ENCODE results near the gene MYT1. TPM values are rescaled to one million over a fixed set of nuclear protein-coding genes. Genes with fewer than 3 reads are reported as not detected.

Gene MYT1
- total and polyA plus RNA-seq, 4 donors = under 0.01 to 6.5 (median 0.08) TPM

GRCh38 chr20:64139199-64140060, 24.8 kb upstream of the MYT1 start (continued):
- TF ChIP-seq REST (IDR thresholded peaks at IDR 0.05) (no peak), JUND (IDR thresholded peaks at IDR 0.05) (no peak), SP1 (IDR thresholded peaks at IDR 0.05) (no peak), ATF3 (IDR thresholded peaks at IDR 0.05) (no peak), RAD21 (IDR thresholded peaks at IDR 0.05) (no peak), TAF1 (conservative IDR thresholded peaks at IDR 0.05) (no peak)

- WGBS = 87% methylated on average over 13 of the region's 13 CpGs
Measured at GRCh38 chr20:64140061-64140931, 24.0 kb upstream of the MYT1 start.

GRCh38 chr20:64140956-64141355, 23.3 kb upstream of the MYT1 start:
- no peak overlapping the region for H3K9ac ChIP-seq (ENCODE audit: low read depth in 1 of 2, low read length in 2 of 2)
- no peaks in the 10 kb centered on the region for H3K4me1 ChIP-seq (ENCODE audit: control insufficient read depth in 4 of 4, insufficient read depth in 4 of 4, low read length in 3 of 4)
- DNase-seq (ENCODE audit: low spot score) = no peak
- 84% methylated on average over 10 of the region's 10 CpGs for WGBS
- no peak overlapping the region for H3K27ac ChIP-seq (ENCODE audit: low read depth in 1 of 2, low read length in 2 of 2)
- peaks cover 0 to 5% (median 4%) of the 10 kb centered on the region in 4 donors for H3K9me3 ChIP-seq (ENCODE audit: control insufficient read depth in 4 of 4, low read length in 3 of 4)
- no peak overlapping the region for H3K4me3 ChIP-seq (ENCODE audit: low read depth in 1 of 3, low read length in 3 of 3)
- TF ChIP-seq HNF4A (conservative IDR thresholded peaks at IDR 0.05) (no peak), RXRA (IDR thresholded peaks at IDR 0.05) (no peak), FOXA1 (IDR thresholded peaks at IDR 0.05) (no peak), ATF3 (IDR thresholded peaks at IDR 0.05) (no peak), TAF1 (conservative IDR thresholded peaks at IDR 0.05) (no peak), NR2F2 (IDR thresholded peaks at IDR 0.05) (no peak), ZBTB33 (IDR thresholded peaks at IDR 0.05) (no peak), EGR1 (IDR thresholded peaks at IDR 0.05; ENCODE audit: low read depth in 2 of 2) (no peak), RAD21 (IDR thresholded peaks at IDR 0.05) (no peak), SP1 (IDR thresholded peaks at IDR 0.05) (no peak), FOXA2 (IDR thresholded peaks at IDR 0.05) (no peak), YY1 (IDR thresholded peaks at IDR 0.05) (no peak), CTCF (IDR thresholded peaks at IDR 0.05; ENCODE audit: low read depth, low read length, missing input control) (no peak), HNF4G (IDR thresholded peaks at IDR 0.05) (no peak), GABPA (IDR thresholded peaks at IDR 0.05 in 1 of 2, conservative IDR thresholded peaks at IDR 0.05 in 1 of 2) (no peak), JUND (IDR thresholded peaks at IDR 0.05) (no peak)
- no peaks in the 10 kb centered on the region for H3K36me3 ChIP-seq (ENCODE audit: control insufficient read depth in 4 of 4, insufficient read depth in 3 of 4, low read depth in 1 of 4, low read length in 3 of 4)
- no peaks in the 10 kb centered on the region for H3K27me3 ChIP-seq (ENCODE audit: control insufficient read depth in 4 of 4, insufficient read depth in 4 of 4, low read length in 3 of 4)

More at GRCh38 chr20:64140061-64140931, 24.0 kb upstream of the MYT1 start:
- Histone ChIP-seq H3K36me3 (ENCODE audit: control insufficient read depth in 4 of 4, insufficient read depth in 3 of 4, low read depth in 1 of 4, low read length in 3 of 4) (no peaks in the 10 kb centered on the region), H3K27ac (ENCODE audit: low read depth in 1 of 2, low read length in 2 of 2) (no peak overlapping the region), H3K9ac (ENCODE audit: low read depth in 1 of 2, low read length in 2 of 2) (no peak overlapping the region), H3K27me3 (ENCODE audit: control insufficient read depth in 4 of 4, insufficient read depth in 4 of 4, low read length in 3 of 4) (no peaks in the 10 kb centered on the region), H3K9me3 (ENCODE audit: control insufficient read depth in 4 of 4, low read length in 3 of 4) (peaks cover 0 to 4% (median 2%) of the 10 kb centered on the region in 4 donors), H3K4me3 (ENCODE audit: low read depth in 1 of 3, low read length in 3 of 3) (no peak overlapping the region), H3K4me1 (ENCODE audit: control insufficient read depth in 4 of 4, insufficient read depth in 4 of 4, low read length in 3 of 4) (no peaks in the 10 kb centered on the region)
- DNase-seq (ENCODE audit: low spot score) = no peak
- TF ChIP-seq HNF4G (IDR thresholded peaks at IDR 0.05) = no peak
